A549 (cell line): ENCODE results near the gene KRT8.

Experiments
- ELK1 ChIP-seq: fragments of 150-350 bp; IDR thresholded peaks from 2 replicates; pipeline ENCODE4 v1.6.1; 2014; ENCODE audit warnings: low read depth, mild to moderate bottlenecking, low read length
- EP300 ChIP-seq, 2 experiments: fragments of >200 bp; sonication (Bioruptor Twin); formaldehyde crosslinking; IDR thresholded peaks; 2 replicates in 1 of 2; 3 replicates in 1 of 2; pipeline ENCODE4 v1.6.1; 2016 to 2017
- HMGXB4 ChIP-seq: fragments of 250-450 bp; sonication (Bioruptor Pico); IDR thresholded peaks from 2 replicates; pipeline ENCODE4 v1.5.0; 2021; ENCODE audit warnings: mild to moderate bottlenecking, moderate library complexity, borderline replicate concordance
- MAFK ChIP-seq: fragments of 450-650 bp; IDR thresholded peaks from 2 replicates; pipeline ENCODE4 v1.6.1; 2014; ENCODE audit not compliant: partially characterized antibody
- MYC ChIP-seq: IDR thresholded peaks from 2 replicates; pipeline ENCODE4 v1.6.1; 2012; ENCODE audit warnings: mild to moderate bottlenecking, inconsistent platforms, low read length, improper control_type of control experiment, borderline replicate concordance
- NR3C1 ChIP-seq: fragments of >200 bp; sonication (Bioruptor Twin); formaldehyde crosslinking; IDR thresholded peaks from 3 replicates; pipeline ENCODE4 v1.6.1; 2017
- POLR2A ChIP-seq: IDR thresholded peaks from 2 replicates; pipeline ENCODE4 v1.6.1; 2012; ENCODE audit warnings: mild to moderate bottlenecking, low read length
- POLR2AphosphoS2 ChIP-seq: conservative IDR thresholded peaks from 2 replicates; pipeline ENCODE4 v1.6.1; 2012; ENCODE audit warnings: low read length, improper control_type of control experiment, inconsistent platforms
- RAD21 ChIP-seq, 2 experiments: fragments of >200 bp in 1 of 2; sonication (Bioruptor Twin) in 1 of 2; formaldehyde crosslinking in 1 of 2; IDR thresholded peaks in 1 of 2; conservative IDR thresholded peaks in 1 of 2; 2 replicates in 1 of 2; 3 replicates in 1 of 2; pipeline ENCODE4 v1.6.1; 2012 to 2018; ENCODE audit warnings: inconsistent platforms in 1 of 2
- RCOR1 ChIP-seq: fragments of 150-350 bp; IDR thresholded peaks from 2 replicates; pipeline ENCODE4 v1.6.1; 2014; ENCODE audit warnings: antibody characterized with exemption, low read length, low read depth
- SREBF2 ChIP-seq: fragments of 450-650 bp; IDR thresholded peaks from 2 replicates; pipeline ENCODE4 v1.6.1; 2014; ENCODE audit warnings: mild to moderate bottlenecking, moderate library complexity
- TP53 ChIP-seq: fragments of 250-450 bp; sonication (Bioruptor Pico); IDR thresholded peaks from 2 replicates; pipeline ENCODE4 v1.5.0; 2021; ENCODE audit warnings: mild to moderate bottlenecking, moderate library complexity
- TF ChIP-seq, protein P1 (sequence below): fragments of 200-600 bp; sonication (generic); IDR thresholded peaks from 2 replicates; pipeline ENCODE4 v1.6.1; 2016; ENCODE audit warnings: antibody characterized with exemption, mild to moderate bottlenecking, moderate library complexity
- TF ChIP-seq, protein P2 (sequence below): fragments of >200 bp; sonication (Bioruptor Twin); formaldehyde crosslinking; IDR thresholded peaks from 3 replicates; pipeline ENCODE4 v1.5.1; 2016

GRCh38 chr12:52942066-52942900 lies 37.4 kb upstream of the KRT8 start:
- TF ChIP-seq EP300 (IDR thresholded peaks at IDR 0.05) (no peak), POLR2A (no peak), NR3C1 (no peak), MYC (no peak), ELK1 (no peak), MAFK (no peak), RAD21 (conservative IDR thresholded peaks at IDR 0.05 in 1 of 2, IDR thresholded peaks at IDR 0.05 in 1 of 2) (no peak), HMGXB4 (no peak), SREBF2 (no peak), POLR2AphosphoS2 (no peak), TP53 (CRISPR knock-in tag) (no peak), RCOR1 (no peak)
- TF ChIP-seq, protein P1, sequence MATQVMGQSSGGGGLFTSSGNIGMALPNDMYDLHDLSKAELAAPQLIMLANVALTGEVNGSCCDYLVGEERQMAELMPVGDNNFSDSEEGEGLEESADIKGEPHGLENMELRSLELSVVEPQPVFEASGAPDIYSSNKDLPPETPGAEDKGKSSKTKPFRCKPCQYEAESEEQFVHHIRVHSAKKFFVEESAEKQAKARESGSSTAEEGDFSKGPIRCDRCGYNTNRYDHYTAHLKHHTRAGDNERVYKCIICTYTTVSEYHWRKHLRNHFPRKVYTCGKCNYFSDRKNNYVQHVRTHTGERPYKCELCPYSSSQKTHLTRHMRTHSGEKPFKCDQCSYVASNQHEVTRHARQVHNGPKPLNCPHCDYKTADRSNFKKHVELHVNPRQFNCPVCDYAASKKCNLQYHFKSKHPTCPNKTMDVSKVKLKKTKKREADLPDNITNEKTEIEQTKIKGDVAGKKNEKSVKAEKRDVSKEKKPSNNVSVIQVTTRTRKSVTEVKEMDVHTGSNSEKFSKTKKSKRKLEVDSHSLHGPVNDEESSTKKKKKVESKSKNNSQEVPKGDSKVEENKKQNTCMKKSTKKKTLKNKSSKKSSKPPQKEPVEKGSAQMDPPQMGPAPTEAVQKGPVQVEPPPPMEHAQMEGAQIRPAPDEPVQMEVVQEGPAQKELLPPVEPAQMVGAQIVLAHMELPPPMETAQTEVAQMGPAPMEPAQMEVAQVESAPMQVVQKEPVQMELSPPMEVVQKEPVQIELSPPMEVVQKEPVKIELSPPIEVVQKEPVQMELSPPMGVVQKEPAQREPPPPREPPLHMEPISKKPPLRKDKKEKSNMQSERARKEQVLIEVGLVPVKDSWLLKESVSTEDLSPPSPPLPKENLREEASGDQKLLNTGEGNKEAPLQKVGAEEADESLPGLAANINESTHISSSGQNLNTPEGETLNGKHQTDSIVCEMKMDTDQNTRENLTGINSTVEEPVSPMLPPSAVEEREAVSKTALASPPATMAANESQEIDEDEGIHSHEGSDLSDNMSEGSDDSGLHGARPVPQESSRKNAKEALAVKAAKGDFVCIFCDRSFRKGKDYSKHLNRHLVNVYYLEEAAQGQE = no peak
- TF ChIP-seq, protein P2, sequence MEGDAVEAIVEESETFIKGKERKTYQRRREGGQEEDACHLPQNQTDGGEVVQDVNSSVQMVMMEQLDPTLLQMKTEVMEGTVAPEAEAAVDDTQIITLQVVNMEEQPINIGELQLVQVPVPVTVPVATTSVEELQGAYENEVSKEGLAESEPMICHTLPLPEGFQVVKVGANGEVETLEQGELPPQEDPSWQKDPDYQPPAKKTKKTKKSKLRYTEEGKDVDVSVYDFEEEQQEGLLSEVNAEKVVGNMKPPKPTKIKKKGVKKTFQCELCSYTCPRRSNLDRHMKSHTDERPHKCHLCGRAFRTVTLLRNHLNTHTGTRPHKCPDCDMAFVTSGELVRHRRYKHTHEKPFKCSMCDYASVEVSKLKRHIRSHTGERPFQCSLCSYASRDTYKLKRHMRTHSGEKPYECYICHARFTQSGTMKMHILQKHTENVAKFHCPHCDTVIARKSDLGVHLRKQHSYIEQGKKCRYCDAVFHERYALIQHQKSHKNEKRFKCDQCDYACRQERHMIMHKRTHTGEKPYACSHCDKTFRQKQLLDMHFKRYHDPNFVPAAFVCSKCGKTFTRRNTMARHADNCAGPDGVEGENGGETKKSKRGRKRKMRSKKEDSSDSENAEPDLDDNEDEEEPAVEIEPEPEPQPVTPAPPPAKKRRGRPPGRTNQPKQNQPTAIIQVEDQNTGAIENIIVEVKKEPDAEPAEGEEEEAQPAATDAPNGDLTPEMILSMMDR = no peak
